Right kidney (tissue), 1 donor: ENCODE data around the gene SLC39A9.
A peak's percentile ranks its signal among the peaks of the same experiment; 100 is the strongest.
"Not testable (repeated sequence)": the region's sequence is repeated elsewhere in the genome, so short reads cannot be mapped to it uniquely, and the experiment has no call there.

Source experiments
- DNase-seq: peaks from one replicate; pipeline ENCODE4 v3.0.0-alpha.2; 2016

The SLC39A9 gene

DNA sequence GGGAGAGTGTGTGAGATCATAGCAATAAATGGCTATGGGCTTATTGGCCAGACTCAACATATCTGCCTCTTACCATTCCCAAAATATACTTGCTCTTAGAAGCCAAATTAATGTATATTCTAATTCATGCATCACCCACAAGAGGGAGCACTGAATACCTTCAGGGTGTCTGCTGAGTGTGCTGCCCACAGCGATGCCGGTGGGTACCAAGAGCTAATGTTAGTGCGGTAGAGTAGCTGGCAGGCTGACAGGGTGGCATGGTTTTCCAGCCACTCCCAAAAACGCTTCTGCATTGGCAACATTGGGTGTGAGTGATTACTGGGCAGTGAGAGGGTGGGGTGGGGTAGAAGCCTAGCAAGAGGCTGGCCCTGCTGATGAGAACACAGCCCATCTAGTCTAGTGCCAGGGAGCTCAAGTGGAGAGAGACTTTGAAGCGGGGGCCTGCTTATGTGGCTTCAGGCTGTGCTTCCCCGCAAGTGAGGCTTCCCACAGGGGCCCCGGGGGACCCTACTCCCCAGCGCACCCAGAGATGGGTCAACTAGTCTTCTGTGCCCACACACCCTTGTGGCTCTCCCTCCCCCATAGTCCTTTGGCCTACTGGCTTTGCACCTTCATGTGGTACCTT lies 76.8 kb downstream of the SLC39A9 start:
- DNase-seq = no peak

DNA sequence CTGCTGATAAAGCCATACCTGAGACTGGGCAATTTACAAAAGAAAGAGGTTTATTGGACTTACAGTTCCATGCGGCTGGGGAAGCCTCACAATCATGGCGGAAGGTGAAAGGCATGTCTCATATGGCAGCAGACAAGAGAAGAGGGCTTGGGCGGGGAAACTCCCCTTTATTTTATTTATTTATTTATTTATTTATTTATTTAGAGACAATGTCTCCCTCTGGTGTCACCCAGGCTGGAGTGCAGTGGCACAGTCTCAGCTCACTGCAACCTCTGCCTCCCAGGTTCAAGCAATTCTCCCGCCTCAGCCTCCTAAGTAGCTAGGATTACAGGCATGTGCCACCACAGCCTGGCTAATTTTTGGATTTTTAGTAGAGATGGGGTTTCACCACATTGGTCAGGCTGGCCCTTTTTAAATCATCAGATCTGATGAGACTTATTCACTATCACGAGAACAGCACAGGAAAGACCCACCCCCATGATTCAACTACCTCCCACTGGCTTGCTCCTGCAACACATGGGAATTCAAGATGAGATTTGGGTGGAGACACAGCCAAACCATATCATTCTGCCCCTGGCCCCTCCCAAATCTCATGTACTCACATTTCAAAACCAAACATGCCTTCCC lies 78.4 kb downstream of the SLC39A9 start:
- DNase-seq = not testable (repeated sequence)

DNA sequence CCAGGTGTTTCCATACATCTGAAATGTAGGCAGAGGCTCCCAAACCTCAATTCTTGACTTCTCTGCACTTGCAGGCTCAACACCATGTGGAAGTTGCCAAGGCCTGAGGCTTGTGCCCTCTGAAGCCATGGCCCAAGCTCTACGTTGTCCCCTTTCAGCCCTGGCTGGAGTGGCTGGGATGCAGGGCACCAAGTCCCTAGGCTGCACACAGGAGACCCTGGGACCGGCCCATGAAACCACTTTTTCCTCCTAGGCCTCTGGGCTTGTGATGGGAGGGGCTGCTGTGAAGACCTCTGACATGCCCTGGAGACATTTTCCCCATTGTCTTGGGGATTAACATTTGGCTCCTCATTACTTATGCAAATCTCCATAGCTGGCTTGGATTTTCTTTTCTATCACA lies 79.6 kb downstream of the SLC39A9 start:
- not testable (repeated sequence) for DNase-seq

DNA sequence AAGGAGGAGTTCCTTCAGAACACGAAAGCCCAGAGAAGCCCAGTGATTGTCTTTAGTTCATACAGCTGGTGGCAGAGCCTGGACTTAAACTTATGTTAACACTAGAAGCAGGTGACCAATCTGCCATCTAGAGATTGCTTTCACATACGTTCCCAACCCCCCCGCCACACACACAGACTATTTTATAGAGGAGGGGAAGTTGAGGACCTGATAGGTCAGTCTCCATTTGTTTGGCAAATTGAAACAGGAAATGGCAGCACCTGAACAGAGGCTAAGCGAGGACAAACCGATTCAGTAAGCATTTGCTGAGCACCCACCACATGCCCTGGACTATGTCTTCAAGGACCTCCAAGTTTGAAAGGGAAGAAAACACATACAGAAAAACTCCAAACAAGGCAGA lies 81.2 kb downstream of the SLC39A9 start:
- no peak for DNase-seq

DNA sequence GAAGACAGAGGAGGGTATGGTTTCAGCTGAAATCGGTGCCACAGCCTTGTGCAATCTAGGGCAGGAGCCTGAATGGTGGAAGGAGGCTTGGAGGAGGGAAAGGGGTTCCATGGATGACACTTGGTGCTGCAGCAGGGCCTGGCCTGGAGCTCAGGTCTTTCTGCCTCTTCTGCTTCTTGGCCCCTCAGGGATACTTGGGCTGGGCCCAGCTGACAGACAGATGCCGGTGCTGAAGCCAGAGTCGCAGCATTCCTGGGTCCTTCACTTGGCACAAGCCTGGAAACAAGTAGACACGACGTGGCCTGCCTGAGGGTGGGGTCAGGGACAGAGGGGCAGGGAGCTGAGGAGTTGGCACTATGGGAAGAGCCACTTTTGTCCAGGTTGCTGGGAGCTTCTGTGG lies 81.6 kb downstream of the SLC39A9 start:
- DNase-seq = no peak

DNA sequence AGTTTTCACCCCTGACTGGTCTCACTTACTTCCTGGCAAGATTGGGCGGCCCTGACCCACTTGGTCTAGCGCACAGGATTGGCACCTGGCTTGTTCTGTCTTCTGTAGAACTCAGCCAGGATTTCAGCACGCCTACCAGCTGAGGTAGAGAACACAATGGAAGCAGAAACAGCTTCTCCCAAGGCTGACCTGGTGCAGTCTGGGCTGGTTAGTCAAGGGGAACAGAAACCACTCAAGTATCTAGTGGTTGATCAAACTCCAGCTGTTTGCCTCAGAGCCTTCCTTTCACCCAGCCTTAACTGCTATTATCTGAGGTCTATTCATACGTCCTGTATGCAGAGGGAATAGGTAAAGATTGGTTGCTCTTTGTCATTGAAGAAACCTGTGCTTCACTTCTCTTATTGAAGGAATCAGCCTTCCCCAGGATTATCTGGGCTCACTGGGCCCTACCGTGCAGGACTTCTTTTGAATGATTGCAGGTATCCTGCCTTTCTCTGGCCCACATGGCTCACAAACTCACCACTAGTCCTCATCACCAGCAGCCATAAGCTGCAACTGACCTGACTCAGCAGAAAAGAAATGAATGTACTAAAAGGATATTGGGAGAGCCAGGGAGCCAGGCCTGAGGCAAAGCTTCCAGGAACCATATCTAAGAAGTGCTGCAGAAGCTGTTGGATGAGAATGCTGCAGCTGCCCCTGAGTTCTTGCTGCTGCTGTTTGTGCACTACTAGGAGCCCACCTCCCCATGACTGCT lies 83.5 kb downstream of the SLC39A9 start:
- DNase-seq = no peak

DNA sequence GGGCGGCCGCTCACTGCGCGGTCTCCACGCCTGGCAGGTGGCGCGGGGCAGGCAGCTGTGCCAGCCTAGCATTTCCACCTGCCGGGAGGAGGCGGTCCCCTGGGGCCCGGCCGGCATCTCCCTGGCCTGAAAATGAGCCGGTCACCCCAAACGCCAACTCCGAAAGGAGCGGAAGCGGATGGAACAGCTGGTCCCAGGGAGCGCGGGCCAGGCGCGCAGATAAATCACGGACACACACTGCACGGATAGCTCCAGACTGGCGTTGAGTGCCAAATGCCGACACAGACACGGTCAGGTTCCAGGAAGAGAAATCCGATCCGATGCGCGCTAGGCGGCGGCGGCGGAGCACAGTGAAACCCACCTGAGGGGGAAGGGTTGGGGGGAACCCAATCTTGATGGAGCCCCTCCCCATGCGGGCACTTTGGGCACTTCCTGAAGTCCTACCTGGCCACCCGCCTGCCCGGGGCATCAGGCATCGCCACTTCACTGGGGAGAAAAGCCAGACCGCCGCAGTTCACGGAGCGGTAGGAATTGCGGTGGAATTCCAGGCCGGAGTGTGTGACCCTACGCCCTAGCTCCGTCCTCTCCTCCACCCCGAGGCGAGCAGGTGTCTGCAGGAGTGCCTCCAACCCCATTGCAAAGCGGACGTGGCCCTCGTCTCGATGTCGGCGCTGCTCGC lies 85.4 kb downstream of the SLC39A9 start:
- DNase-seq = peak; percentile 73

DNA sequence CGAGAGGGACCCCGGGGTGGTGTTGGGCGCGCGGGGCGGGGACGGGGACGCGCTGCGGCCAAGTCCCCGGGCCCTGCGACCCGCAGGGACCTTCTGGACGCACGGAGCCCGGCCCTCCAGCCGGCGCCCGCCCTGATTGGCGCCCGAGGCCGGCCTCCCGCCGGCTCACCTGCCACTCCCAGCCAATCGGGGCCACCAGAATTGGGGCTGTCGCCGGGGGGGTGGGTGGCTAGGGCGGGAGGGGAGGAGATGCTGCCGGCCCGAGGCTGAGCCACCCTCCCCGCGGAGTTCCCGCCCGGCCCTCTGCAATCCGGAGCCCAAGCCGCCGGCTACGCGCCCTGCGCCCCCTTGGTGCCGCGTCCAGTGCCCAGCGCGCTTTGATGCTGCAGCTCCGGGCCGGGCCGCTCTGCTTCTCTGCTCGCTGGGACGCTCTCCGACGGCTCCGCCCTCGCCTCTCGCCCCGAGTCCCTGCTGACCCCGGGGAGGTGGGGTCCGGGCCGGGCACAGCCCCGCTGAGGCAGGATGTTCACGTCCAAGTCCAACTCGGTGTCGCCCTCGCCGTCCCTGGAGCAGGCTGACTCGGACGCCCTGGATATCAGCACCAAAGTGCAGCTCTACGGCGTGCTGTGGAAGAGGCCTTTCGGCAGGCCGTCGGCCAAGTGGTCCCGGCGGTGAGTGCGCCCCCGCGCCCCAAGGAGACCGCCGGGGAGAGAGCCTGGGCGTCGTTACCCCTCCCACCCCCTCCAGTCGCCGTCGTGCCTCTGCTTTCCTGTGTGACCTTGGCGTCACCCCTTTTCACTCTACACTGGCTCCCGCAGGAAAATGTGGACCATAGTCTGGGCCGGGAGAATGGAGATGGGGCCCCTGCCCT lies 86.2 kb downstream of the SLC39A9 start, which contains the start of gene PLEKHD1:
Gene PLEKHD1 (plus strand): TSS at position 285 of the 871 bp plus-strand sequence. CDS start 238 bp downstream, at position 523.
- peak; percentile 57 for DNase-seq

DNA sequence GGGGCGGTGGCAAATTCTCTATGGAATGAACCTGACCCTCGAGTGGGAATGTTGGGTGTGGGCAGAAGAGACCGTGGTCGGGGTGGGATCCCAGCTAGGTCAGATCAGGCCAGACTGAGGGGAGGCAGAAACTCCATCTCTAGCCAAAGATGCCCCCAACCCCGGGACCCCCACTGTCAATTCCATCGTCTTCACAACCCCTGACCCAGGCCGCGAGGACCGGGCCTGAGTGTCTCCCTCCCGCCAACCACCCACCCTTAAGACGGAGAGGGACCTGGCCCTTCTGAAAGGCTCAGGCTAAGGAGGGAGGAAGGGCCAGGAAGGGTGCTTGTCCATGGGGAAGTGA lies 86.8 kb downstream of the SLC39A9 start:
- DNase-seq = no peak

DNA sequence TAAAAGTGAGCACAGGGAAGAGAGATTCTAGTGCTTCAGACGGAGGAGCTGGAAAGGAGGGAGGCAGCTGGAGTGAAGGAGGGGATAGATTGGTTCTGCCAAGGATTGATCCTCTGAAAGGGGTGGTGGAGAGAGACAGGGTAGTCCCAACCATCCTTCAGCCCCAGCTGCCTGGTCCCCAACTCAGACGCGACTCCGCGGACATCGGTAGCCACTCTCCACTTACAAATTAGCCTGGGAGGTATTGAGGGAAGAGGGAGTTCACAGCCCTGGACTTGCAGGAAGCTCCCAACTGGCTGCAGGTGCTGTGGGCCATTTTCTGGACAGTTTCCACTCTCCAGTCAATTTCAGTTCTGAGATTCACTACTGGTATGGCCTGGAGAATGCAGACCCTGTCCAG lies 87.2 kb downstream of the SLC39A9 start:
- no peak for DNase-seq

DNA sequence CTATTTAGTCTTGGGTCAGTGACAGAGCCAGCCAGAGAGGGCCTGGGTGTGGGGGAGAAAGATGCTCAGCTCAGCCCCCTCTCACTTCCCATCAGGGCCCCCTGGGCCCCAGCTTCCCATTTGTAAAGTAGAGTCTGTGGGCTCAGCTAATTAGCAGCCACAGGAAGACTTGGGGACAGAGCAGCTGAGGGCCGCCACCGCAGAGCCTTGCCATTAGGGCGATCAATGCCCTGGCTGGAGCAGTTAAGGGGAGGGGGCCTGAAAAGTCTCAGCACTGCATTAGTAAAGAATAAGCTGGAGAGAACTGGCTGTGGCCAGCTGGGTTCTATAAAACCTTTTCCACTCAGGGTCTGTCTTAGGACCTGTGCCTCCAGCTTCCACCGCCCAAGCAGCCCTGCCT lies 88.7 kb downstream of the SLC39A9 start:
- DNase-seq = no peak

DNA sequence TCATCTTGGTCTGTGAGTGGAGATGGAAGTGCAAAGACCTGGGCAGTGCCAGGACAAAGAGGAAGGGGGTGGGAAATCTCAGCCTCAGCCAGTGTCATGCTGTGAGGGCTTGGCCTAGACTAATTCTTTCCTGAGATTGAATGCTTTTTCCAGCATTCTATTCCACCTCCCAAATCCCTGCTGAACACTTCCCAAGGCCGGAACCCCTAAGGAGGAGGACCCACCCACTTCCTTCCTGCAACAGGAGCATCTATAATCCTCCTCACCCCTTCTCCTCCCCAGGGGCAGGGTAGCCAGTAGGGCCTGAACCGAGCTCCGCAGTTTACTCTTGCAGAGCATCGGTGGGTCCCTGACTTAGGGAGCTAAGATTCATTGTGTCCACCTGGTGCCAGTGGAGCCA lies 89.3 kb downstream of the SLC39A9 start:
- DNase-seq = no peak

DNA sequence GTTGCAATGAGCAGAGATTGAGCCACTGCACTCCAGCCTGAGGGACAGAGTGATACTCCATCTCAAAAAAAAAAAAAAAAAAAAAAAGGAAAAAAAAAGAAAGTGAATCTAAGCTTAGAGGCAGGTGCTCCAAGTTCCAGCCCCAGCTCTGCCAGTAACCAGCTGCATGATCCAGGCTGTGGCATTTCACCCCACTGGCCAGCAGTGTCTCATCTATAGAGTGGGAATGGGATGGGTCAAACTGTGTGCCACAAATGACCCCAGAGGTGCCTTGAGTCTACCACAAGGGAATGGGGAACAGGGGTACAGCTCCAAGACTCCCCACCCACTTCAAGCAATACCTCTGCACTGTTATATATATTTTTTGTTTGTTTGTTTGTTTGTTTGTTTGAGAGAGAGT lies 91.0 kb downstream of the SLC39A9 start:
- no peak for DNase-seq

DNA sequence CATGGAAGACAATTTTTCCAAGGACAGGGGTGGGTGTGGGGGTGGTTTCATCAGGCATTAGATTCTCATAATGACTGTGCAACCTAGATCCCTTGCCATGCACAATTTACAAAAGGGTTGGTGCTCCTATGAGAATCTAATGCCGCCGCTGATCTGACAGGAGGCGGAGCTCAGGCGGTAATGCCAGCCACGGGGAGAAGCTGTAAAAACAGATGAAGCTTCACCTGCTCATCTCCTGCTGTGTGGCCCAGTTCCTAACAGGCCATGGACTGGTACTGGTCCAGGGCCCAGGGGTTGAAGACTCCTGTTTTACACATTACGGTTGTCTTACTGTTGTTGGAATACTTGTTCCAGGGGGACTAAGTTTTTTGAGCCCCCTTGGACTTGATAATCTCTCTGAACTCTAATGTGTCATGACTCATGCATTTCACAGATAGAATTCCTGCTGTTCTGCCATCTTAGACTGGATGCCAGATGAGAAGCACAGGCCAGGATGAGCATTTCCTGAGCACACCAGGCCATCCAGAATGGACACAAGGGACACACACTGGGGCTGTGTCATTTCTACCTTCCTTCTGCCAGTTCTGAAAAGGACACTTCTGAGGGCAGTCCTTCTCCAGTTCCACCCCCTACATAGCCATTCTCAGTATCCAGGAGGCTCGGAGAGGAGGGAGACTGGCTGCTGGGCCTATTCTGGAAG lies 91.9 kb downstream of the SLC39A9 start:
- no peak for DNase-seq

DNA sequence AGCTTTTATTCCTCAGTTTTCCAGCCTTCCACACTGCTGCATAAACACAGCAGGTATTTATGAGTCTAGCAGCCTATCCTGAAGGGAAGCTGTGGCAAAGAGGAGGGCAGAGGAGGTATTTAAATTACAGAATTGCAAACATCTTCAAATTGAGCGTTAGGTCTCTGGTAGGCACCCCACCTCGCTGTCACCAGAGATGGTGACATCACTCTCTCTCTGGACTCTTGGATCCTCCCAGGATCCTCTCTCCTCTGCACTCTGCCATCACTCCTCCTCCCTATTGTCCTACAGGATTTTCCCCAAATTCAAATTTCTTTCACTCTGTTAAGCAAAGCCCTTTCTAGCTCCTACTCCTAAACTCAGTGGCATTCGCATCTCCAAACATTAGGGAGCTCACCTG lies 92.7 kb downstream of the SLC39A9 start:
- DNase-seq = no peak

DNA sequence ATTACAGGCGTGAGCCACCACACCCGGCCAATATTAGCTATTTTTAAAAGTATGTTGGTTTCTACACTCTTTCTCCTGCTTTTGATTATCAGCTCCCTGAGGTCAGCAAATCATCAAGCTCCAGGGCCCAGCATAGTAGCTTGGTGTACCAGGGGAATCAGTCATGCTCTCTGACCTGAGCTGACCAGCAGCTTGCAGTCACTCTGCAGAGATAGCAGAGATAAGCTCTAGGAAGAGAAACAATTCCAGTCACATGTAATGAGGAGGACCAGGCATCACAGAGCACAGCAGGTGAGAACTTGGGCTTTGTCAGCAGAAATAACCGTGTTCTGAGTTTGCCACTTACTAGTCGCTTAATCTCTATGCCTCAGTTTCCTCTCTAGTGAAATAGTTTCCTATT lies 94.5 kb downstream of the SLC39A9 start:
- no peak for DNase-seq

DNA sequence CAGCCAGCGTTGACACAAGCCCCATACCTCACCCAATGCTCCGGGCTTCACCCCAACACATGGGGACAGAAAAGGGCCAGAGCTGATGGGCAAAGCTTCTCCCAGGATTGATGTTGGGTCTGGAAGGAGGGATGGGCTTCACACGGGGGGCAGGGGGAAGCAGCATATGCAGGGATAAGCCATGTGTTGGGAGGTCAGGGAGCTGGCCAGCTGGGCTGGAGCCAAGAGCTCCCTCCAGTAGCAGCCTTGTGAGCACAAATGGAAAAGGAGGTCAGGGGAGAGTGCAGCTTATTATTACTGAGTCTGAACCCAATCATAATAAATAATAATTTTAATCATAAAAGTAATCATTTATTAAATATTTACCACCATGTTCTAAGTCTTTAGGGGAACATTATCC lies 95.3 kb downstream of the SLC39A9 start:
- no peak for DNase-seq

DNA sequence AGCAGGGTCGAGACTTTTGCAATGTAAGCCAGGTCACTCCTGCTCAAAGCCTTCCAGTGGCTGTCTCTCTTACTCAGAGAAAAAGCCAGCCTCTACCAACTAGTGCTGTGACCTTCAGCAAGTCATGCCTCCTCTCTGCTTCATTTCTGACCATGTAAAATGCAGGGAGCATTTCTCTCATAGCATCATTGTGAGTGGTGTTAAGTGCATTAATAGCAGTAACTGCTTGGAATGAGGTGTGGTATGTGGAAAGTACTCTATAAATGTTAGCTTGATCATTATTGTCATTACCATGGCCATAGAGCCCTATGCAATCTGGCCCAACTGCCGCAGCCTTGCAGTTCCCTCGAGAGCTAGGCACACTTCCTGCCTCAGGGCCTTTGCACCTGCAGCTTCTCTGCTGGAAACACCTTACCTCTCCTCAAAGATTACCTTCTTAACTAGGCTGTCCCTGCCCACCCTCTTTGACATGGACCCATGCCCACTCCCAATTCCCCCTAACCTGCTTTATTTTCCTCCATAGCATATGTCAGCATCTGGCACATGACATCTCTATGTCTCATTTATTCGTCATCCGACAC lies 96.9 kb downstream of the SLC39A9 start:
- DNase-seq = no peak

DNA sequence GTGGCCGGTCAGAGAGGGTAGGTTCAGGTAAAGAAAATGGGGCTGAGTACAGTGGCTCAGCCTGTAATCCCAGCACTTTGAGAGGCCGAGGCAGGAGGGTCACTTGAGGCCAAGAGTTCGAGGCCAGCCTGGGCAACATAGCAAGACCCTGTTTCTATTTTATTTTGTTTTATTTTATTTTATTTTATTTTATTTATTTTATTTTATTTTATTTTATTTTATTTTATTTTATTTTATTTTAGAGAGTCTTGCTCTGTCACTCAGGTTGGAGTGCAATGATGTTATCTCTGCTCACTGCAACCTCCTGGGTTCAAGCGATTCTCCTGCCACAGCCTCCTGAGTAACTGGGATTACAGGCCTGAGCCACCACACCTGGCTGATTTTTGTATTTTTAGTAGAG lies 99.4 kb downstream of the SLC39A9 start:
- not testable (repeated sequence) for DNase-seq

DNA sequence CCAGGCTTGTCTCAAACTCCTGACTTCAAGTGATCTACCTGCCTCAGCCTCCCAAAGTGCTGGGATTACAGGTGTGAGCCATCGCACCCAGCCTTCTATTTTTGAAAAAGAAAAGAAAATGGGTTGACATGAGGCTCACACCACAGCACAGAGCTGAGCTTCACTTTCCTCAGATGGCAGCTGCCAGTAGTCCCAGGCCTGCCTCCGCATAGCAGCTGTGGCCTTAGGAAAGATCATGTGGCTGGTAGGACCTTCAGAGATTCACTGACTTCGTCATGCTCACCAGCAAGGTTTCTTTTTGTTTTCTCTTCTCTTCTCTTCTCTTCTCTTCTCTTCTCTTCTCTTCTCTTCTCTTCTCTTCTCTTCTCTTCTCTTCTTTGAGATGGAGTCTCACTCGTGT lies 99.8 kb downstream of the SLC39A9 start:
- DNase-seq = not testable (repeated sequence)

DNA sequence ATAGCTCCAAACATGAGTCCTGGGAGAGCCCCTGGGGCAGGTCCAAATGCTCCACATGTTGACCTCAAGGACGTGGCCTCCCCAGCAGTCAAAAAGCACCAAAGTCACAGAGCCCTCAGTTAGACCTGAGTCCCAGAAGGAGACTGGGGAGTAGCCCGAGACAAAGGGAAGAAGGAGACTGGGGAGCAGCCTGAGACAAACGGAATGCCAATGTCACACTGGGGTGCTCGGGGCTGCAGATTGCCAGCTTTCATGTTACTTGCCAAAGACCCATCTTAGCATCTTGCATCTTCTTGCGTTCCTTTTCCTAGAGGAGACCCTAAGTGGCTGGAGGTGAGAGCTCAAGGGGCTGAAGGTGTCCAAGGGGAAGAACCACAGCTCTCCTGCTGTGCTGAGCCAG lies 100.9 kb downstream of the SLC39A9 start:
- DNase-seq = no peak
